Right lobe of liver (tissue), 6 donors: ENCODE measurements around the gene DDX11. TPM values are rescaled to one million over a fixed set of nuclear protein-coding genes. Genes with fewer than 3 reads are reported as not detected.
"Not testable (repeated sequence)": the region's sequence is repeated elsewhere in the genome, so short reads cannot be mapped to it uniquely, and the experiment has no call there.

Source experiments
- ATAC-seq, 4 donors: fragments of 200-7000 bp; cut with Tn5 transposase; one replicate each; pipeline ENCODE4 v1.9.1; 2020; ENCODE audit warnings: mild to moderate bottlenecking in 4 of 4, moderate library complexity in 4 of 4
- DNase-seq, 3 donors: peaks; one replicate each; pipeline ENCODE4 v3.0.0-alpha.2; 2020
- H3K27ac ChIP-seq, 3 donors: fragments of 200-600 bp; one replicate each; pipeline ENCODE4 v1.8.0; 2022
- H3K27me3 ChIP-seq, 2 donors: fragments of 200-600 bp; one replicate each; pipeline ENCODE4 v1.8.0; 2022
- H3K36me3 ChIP-seq, 4 donors: fragments of 200-600 bp; sonication (generic) in 1 of 4; one replicate each; pipeline versions ENCODE4 v1.5.1 to v1.8.0; 2017 to 2022; ENCODE audit warnings: control low read depth in 1 of 4
- H3K4me1 ChIP-seq, 4 donors: fragments of 200-600 bp; sonication (generic) in 1 of 4; one replicate each; pipeline versions ENCODE4 v1.5.1 to v1.8.0; 2017 to 2022; ENCODE audit warnings: control low read depth in 1 of 4
- H3K4me3 ChIP-seq, 3 donors: fragments of 200-600 bp; one replicate each; pipeline ENCODE4 v1.8.0; 2022
- H3K9me3 ChIP-seq, 4 donors: fragments of 200-600 bp; sonication (generic) in 1 of 4; one replicate each; pipeline versions ENCODE4 v1.5.1 to v1.8.0; 2017 to 2022; ENCODE audit warnings: control low read depth in 1 of 4
- POLR2A ChIP-seq: fragments of 450-650 bp; IDR thresholded peaks from one replicate; pipeline ENCODE4 v1.6.1; 2017; ENCODE audit warnings: antibody characterized with exemption, mild to moderate bottlenecking
- WGBS: methylation state at CpG from one replicate; pipeline ENCODE4 v1.1.6; 2018; ENCODE audit warnings: low coverage, low lambda C conversion rate; ENCODE audit not compliant: insufficient coverage; ENCODE audit errors: missing lambda C conversion rate; 5-methylcytosine and 5-hydroxymethylcytosine counted together
- intact Hi-C, 2 donors: fragments of 100-400 bp; cut with DNase I; formaldehyde crosslinking; loops; one replicate each; pipeline versions ENCODE4 v1.11.2 to v1.14.1; 2022
- total RNA-seq, 6 experiments: library from RNA; depleted of rRNA in 2 of 6; stranded (reverse); fragments of >200 nt in 2 of 6; fragmentation: NEBNext Ultra II Directional in 3 of 6; extraction: Animal tissue kit (Norgen Biotek cat#: 25700) in 3 of 6; gene quantifications; one replicate each; pipeline versions ENCODE4 v1.1.0 to v1.2.4, GENCODE V29; 2016 to 2023
- TF ChIP-seq, protein P1 (sequence below), 4 donors: fragments of 200-600 bp in 3 of 4; fragments of 450-650 bp in 1 of 4; IDR thresholded peaks; one replicate each; pipeline versions ENCODE4 v1.5.1 to v1.8.0; 2016 to 2022; ENCODE audit warnings: antibody characterized with exemption in 4 of 4, mild to moderate bottlenecking in 2 of 4
- donor health status: DM: no; HTN: yes; CAD: no.
- donor health status: DM: no; HTN: no; CAD: no.
- donor health status: DM: no; HTN: no; CAD: no.
- donor health status: DM: no; HTN: yes; CAD: no.
- donor health status: DM: no; HTN: yes; CAD: no.

The DDX11 gene
- total RNA-seq, 6 experiments from 2014 or later: 5.0 to 19.2 (median 13.5) TPM

DNA sequence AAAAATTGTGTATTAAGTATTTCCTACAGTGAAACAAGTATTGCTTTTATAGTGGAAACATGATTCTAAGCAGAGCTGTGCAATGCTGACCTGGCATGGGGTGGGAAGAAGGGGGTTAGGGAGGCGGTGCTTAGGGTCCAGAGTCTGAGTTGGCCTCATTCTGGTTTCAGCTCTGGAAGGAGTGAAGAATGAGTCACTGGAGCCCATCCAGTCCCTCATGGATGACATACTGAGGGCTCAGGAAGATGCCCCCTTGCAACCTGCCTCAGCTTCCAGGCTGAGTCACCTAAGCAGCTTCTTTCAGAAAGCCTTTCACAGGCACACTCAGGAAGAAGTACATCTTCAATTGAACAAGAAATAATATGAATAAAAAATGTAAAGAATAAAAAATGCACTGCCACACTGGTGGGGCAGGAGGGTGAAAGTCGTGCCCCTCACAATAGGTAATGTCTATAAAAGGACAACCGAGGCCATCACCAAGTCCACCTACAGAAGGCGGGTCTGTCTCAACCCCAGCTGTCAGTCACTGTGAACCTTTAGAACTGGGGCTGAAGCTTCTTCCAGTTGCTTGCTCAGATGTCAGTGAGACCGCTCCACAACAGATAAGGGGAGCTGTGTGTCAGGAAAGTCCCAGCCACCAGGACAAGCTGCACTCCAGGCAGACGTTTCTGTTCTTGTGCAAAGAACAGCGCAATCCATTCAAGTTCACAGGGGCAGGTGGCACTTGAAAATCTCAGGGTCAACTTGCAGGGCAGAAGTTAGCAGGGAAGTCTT is 20.8 kb upstream of the DDX11 start:
- peak in 1 of 4 donors; percentile 15 for ATAC-seq
- H3K9me3 ChIP-seq, H3K27me3 ChIP-seq, H3K27ac ChIP-seq, H3K4me1 ChIP-seq, DNase-seq, intact Hi-C loops, H3K36me3 ChIP-seq, H3K4me3 ChIP-seq: not testable (repeated sequence)
- WGBS: 54% methylated on average over 5 of the region's 7 CpGs

DNA sequence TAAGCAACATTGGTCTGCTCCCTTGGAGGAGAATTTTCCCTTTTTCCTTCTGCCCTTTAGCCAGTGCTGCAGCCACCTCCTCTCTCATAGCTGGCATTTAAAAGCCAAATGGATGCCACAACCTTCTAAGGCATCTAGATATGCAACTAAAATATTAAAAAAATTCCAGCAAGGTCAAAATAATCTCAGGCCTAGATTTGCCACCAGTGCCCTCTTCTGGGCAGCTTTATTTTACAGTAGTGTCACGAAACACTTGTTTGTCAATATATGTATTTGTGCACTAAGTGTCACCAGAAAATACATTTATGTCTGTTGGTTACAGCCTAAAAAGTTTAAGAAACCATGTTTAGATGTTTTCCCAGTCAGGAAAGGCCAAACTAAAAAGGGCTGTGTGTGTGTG is 19.7 kb upstream of the DDX11 start:
- WGBS: 78% methylated on average over 1 of the region's 1 CpG
- ATAC-seq, intact Hi-C loops, H3K27ac ChIP-seq, H3K4me3 ChIP-seq, H3K27me3 ChIP-seq, H3K36me3 ChIP-seq, DNase-seq, H3K9me3 ChIP-seq, H3K4me1 ChIP-seq: not testable (repeated sequence)
- TF ChIP-seq, protein P1, sequence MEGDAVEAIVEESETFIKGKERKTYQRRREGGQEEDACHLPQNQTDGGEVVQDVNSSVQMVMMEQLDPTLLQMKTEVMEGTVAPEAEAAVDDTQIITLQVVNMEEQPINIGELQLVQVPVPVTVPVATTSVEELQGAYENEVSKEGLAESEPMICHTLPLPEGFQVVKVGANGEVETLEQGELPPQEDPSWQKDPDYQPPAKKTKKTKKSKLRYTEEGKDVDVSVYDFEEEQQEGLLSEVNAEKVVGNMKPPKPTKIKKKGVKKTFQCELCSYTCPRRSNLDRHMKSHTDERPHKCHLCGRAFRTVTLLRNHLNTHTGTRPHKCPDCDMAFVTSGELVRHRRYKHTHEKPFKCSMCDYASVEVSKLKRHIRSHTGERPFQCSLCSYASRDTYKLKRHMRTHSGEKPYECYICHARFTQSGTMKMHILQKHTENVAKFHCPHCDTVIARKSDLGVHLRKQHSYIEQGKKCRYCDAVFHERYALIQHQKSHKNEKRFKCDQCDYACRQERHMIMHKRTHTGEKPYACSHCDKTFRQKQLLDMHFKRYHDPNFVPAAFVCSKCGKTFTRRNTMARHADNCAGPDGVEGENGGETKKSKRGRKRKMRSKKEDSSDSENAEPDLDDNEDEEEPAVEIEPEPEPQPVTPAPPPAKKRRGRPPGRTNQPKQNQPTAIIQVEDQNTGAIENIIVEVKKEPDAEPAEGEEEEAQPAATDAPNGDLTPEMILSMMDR (IDR thresholded peaks at IDR 0.05): peak in 3 of 4 donors; percentile 14 to 21 (median 17)

DNA sequence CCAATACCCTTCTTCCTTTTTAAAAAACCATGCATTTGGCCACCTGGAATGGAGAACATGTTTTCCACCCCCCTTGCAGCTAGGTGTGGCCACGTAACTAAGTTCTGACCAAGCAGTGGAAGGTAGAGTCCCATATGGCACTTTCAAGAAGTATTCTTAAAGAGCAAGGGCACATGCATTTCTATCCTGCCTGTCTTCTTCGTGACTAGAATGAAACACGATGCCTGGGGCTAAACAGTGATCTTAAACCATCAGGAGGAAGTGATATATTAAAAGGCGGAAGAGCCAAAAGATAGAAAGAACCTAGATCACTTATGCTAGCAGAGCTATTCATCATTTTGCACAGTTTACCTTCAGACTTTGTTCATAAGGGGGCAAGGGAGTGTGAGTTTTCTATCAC is 16.0 kb upstream of the DDX11 start:
- no peak overlapping the region for H3K4me3 ChIP-seq
- no peak overlapping the region for H3K27ac ChIP-seq
- H3K27me3 ChIP-seq: no peaks in the 10 kb centered on the region
- DNase-seq (no peak), ATAC-seq (no peak)
- intact Hi-C loops: no loop called here
- H3K36me3 ChIP-seq: no peaks in the 10 kb centered on the region
- H3K4me1 ChIP-seq: no peaks in the 10 kb centered on the region
- H3K9me3 ChIP-seq: no peaks in the 10 kb centered on the region
- TF ChIP-seq, protein P1 (IDR thresholded peaks at IDR 0.05): no peak
- no peak for TF ChIP-seq POLR2A
- 79% methylated on average over 4 of the region's 4 CpGs for WGBS

DNA sequence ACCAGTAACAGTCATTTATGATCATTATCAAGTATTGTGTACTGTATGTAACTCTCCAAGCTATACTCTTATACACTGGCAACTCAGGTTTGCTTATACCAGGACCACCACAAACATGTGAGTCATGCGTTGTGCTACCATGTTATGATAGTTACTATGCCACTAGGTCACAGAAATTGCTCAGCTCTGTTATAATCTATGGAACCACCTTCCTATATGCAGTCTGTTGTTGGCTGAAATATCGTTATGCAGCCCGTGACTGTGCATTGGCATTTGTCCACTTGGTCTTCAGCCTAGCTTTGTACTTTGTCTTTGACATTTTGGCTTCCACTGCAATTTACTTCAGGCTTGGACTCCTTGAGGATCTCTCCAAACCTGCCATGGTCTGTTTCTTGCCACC is 7.5 kb upstream of the DDX11 start:
- ATAC-seq, H3K27me3 ChIP-seq, H3K36me3 ChIP-seq, H3K9me3 ChIP-seq, intact Hi-C loops, H3K4me1 ChIP-seq, H3K27ac ChIP-seq, H3K4me3 ChIP-seq, DNase-seq: not testable (repeated sequence)
- WGBS: 62% methylated on average over 3 of the region's 3 CpGs

DNA sequence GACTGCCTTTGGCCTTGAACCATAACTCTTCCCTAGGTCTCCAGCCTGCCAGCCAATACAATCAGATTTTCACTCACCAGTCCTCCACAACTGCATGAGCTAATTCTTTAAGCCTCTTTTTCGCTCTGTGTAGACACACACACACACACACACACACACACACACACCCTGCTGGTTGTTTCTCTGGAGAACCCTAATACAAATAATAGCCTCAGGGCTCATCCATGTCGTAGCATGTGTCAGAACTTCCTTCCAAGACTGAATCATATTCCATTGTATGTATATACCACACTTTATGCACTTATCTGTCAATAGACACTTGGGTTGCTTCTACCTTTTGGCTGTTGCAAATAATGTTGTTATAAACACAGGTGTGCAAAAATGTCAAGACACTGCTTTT is 6.0 kb upstream of the DDX11 start:
- H3K9me3 ChIP-seq, H3K27ac ChIP-seq, H3K4me1 ChIP-seq, ATAC-seq, H3K27me3 ChIP-seq, intact Hi-C loops, DNase-seq, H3K36me3 ChIP-seq, H3K4me3 ChIP-seq: not testable (repeated sequence)
- WGBS: 71% methylated on average over 1 of the region's 2 CpGs

DNA sequence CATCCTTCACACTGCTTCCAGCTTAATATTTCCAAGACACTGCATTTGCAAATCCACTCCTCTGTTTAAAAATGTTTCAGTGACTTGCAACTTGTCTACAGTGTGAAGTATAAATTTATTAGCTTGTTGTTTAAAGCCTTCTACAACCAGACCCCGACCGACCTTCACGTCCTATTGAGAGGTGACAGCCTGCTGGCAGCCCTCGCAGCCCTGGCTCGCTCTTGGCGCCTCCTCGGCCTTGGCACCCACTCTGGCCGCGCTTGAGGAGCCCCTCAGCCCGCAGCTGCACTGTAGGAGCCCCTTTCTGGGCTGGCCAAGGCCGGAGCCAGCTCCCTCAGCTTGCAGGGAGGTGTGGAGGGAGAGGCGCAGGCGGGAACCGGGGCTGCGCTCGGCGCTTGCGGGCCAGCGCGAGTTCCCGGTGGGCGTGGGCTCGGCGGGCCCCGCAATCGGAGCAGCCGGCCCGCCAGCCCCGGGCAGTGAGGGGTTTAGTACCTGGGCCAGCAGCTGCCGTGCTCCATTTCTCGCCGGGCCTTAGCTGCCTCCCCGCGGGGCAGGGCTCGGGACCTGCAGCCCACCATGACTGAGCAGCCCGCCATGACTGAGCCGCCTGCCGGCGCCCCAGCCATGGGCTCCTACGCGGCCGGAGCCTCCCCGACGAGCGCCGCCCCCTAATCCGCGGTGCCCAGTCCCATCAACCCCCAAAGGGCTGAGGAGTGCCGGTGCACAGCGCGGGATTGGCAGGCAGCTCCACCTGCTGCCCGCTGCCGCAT is 2.5 kb upstream of the DDX11 start:
- H3K27me3 ChIP-seq, ATAC-seq, H3K27ac ChIP-seq, H3K4me3 ChIP-seq, DNase-seq, intact Hi-C loops, H3K4me1 ChIP-seq, H3K9me3 ChIP-seq, H3K36me3 ChIP-seq: not testable (repeated sequence)
- 85% methylated on average over 4 of the region's 53 CpGs for WGBS

DNA sequence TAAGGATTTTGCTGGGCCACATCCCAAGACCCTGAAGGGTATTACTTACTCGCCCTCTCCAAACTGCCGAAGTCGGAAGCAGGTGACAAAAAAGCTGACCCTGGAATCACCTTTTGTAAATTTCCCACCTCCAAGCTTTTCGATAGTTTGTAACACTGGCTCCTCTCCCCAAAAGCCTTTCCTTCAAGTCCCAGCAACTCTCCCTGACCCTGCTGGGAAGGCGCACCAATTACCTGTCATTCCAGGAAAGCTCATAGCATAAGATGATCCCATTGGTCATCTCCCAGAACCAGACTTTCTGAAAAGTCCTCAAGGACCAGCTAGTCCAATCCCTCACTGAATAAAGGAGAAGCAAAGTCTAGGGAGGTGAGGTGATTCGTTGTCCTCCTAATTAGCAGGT is 698 bp upstream of the DDX11 start:
- intact Hi-C loops, ATAC-seq, H3K36me3 ChIP-seq: not testable (repeated sequence)

More for the DNA sequence above, 698 bp upstream of the DDX11 start:
- H3K27ac ChIP-seq, H3K9me3 ChIP-seq, H3K4me1 ChIP-seq, H3K27me3 ChIP-seq, DNase-seq: not testable (repeated sequence)
- WGBS: 68% methylated on average over 5 of the region's 6 CpGs
- peak overlapping the region; percentile 63 to 85 (median 67) for H3K4me3 ChIP-seq
